ENCODE results near the gene CPNE1.
A peak's percentile ranks its signal among the peaks of the same experiment; 100 is the strongest.

Gene CPNE1

DNA sequence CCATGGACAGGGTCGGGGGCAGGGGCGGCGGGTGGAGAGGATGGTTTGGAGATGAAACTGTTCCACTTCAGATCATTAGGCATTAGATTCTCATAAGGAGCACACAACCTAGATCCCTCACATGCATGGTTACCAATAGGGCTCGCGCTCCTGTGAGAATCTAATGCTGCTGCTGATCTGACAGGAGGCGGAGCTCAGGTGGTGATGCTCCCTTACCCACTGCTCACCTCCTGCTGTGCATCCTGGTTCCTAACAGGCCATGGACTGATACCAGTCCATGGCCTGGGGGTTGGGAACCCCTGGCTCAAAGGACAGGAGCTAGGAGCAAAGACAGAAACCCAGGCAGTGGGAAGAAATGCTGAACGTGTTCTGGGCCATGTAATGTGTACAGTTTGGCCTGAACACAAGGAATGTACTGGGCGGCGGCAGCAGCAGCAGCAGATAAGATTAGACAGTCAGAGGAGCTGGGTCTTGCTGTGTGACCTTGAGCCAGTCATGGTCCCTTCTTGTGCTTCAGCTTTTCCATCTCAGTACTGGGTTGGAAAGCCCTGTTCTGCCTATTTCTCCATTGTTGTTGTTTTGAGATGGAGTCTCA is 53.8 kb downstream of the CPNE1 start:
- H3K27ac Mint-ChIP-seq = no peak overlapping the region
- no peaks in the 10 kb centered on the region for H3K27me3 Mint-ChIP-seq
- DNase-seq = no peak
- no peak overlapping the region for H3K4me3 Mint-ChIP-seq
- no peaks in the 10 kb centered on the region for H3K36me3 Mint-ChIP-seq (ENCODE audit: low read depth)
- peaks cover 10% of the 10 kb centered on the region for H3K4me1 Mint-ChIP-seq (ENCODE audit: low read depth)
- no peaks in the 10 kb centered on the region for H3K9me3 Mint-ChIP-seq

DNA sequence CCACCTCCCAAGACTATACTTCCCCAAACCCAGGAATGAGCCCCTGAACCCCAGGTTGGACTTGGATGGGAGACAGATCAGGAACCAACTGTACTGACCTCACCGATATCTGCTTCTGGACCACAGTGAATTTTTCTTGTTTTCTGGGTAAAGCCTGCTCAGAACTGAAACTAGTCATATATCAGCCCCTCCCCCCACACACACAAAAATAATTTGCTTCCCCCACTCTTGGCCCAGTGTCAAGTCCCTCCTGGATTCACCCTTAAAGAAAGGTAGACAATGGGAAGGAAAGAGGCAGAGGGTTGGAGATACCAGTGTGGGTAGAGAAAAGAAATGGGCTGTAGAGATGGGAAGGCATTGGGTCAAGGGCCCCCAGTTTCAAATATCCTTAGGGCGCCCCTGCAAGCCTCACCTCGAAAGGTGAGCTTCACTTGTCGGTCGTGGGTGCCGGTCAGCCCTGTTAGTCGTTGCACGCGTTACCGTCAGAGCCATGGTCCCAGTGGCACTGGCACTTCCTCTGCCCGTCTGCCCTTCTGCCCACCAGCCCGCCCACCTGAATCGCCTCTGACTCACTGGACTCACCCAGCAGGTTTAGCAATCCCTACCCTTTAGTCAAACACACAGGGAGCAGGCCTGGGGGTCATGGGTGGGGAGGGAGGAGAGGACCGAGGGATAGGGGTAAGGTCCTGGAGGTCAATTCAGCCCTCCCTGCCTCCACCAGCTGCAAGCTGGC is 57.5 kb downstream of the CPNE1 start:
- Mint-ChIP-seq H3K9me3 (no peaks in the 10 kb centered on the region), H3K4me3 (no peak overlapping the region), H3K27ac (no peak overlapping the region), H3K27me3 (peaks cover 14% of the 10 kb centered on the region), H3K36me3 (ENCODE audit: low read depth) (no peaks in the 10 kb centered on the region), H3K4me1 (ENCODE audit: low read depth) (peaks cover 3% of the 10 kb centered on the region)
- no peak for DNase-seq

DNA sequence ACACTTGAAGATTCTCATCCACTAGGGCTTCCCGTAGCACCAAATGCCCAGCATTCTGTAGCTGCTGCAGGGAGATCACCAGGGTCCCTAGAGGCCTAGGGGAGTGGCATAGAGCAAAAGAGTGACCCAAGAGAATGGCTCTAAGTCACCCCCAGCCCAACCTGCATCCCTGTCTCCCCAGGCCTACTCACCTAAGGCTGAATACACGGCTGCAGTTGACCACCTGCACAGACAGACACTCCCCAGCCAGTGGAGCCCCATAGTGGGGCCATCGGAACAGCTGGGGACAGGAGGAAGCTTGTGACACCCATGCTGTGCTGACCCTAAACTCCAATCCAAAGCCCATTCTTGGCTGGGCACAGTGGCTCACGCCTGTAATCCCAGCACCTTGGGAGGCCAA is 58.6 kb downstream of the CPNE1 start:
- Mint-ChIP-seq H3K4me1 (ENCODE audit: low read depth) (peaks cover 8% of the 10 kb centered on the region), H3K36me3 (ENCODE audit: low read depth) (no peaks in the 10 kb centered on the region), H3K27me3 (peaks cover 20% of the 10 kb centered on the region), H3K4me3 (no peak overlapping the region), H3K9me3 (no peaks in the 10 kb centered on the region), H3K27ac (no peak overlapping the region)
- no peak for DNase-seq

DNA sequence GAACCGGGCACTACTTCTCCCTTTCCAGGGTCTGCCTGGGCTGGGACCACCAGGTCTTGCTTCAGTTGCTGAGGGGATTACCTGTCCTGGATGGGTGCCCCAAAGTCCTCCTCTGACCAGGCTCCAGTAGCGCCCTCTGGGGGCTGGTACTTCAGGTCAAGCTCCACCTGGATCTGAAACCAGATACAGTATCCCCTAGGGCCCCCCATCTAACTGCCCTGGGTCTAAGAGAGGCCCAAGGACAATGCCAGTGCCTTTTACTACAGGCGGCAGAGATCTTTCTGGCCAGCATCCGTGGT is 60.3 kb downstream of the CPNE1 start:
- Mint-ChIP-seq H3K9me3 (no peaks in the 10 kb centered on the region), H3K36me3 (ENCODE audit: low read depth) (no peaks in the 10 kb centered on the region), H3K4me1 (ENCODE audit: low read depth) (peaks cover 12% of the 10 kb centered on the region), H3K4me3 (no peak overlapping the region), H3K27me3 (peaks cover 38% of the 10 kb centered on the region), H3K27ac (no peak overlapping the region)
- DNase-seq = no peak

DNA sequence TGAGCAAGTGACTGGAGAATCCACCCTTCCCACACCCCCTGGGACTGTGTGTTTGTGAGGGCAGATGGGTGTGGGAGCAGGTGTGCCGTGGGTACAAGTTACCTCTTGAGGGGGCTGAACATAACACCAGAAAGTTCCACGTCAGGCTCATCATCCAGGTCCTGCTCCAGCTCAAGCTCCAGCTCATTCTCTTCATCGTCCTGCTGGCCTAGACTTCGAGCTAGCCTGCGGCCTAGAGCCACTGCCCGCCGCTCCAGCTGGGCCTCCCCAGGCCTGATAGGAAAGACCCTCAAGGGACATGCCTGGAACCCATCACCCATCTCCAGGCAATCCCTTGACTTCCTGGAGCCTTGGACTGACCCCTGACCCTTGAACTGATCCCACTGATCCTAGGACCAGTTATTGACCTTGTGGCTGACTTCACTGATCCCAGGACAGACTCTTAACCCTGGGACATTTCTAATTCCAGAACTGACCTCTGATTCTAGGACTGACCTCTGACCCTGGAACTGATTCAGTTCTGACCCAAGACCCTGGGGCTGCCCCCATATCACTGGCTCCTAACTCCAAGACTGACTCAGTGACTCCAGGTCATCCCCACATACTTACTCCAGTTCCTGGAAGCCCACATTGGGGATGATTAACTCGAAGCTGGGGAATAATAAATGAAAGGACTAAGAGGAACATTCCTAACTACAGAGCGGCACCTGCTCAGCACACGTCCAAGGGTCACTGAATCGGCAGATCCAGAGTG is 60.8 kb downstream of the CPNE1 start:
- peaks cover 12% of the 10 kb centered on the region for H3K4me1 Mint-ChIP-seq (ENCODE audit: low read depth)
- no peak overlapping the region for H3K4me3 Mint-ChIP-seq
- no peak overlapping the region for H3K27ac Mint-ChIP-seq
- peaks cover 41% of the 10 kb centered on the region for H3K27me3 Mint-ChIP-seq
- H3K9me3 Mint-ChIP-seq = no peaks in the 10 kb centered on the region
- no peak for DNase-seq
- H3K36me3 Mint-ChIP-seq (ENCODE audit: low read depth) = no peaks in the 10 kb centered on the region

DNA sequence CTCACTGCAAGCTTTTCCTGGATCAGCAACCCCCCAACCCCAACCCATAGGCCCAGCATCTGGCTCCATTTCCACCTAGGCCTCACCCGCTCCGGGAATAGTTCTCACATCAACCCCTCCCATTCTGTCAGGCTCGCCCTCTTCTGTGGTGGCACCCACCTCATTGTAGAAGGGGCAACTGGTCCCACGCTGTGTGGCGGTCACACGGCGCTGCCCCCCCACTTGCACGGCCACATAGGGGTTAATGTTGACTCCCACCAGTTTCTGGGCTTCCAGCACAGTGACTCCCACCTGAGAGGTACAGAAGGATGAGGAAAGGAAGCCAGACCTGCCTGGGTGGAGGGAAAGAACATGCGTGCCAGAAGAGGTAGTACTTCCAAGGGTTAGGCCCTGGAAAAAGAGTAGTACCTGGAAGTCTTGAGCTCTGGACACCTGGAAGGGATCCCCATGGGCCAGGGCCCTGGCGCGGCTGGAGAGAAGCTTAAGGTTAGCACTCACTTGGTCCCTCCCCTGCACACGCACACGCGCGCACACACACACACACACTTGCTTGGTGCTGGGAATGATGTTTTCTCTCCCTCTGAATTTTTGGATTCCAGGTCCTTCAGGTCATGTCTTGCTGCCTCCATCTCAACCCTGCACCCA is 61.7 kb downstream of the CPNE1 start:
- DNase-seq = no peak
- H3K36me3 Mint-ChIP-seq (ENCODE audit: low read depth) = no peaks in the 10 kb centered on the region
- no peak overlapping the region for H3K27ac Mint-ChIP-seq
- no peak overlapping the region for H3K4me3 Mint-ChIP-seq
- H3K27me3 Mint-ChIP-seq = peaks cover 44% of the 10 kb centered on the region
- no peaks in the 10 kb centered on the region for H3K9me3 Mint-ChIP-seq
- H3K4me1 Mint-ChIP-seq (ENCODE audit: low read depth) = peaks cover 12% of the 10 kb centered on the region

DNA sequence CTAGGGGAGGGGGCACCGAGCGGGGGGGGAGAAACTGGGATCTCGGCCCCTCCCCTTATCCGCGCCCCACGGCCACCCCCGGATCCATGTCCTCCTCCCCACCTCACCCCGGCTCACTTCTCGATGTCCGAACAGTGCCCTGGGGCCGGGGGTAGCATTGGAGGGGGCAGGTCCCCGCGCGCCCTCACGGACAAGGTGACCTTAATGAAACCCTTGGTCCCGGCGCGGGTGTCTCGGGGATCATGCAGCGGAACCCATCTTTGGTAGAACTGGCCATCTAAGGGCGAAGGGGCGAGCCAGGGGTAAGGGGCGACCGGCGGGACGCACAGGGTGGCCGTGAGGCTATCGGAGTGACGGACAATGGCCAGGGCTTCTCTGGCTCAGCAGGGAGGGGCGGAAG is 62.7 kb downstream of the CPNE1 start:
- peak overlapping the region; percentile 26 for H3K4me3 Mint-ChIP-seq
- no peak for DNase-seq
- H3K27me3 Mint-ChIP-seq = peaks cover 44% of the 10 kb centered on the region
- H3K4me1 Mint-ChIP-seq (ENCODE audit: low read depth) = peaks cover 11% of the 10 kb centered on the region
- no peak overlapping the region for H3K27ac Mint-ChIP-seq
- H3K36me3 Mint-ChIP-seq (ENCODE audit: low read depth) = no peaks in the 10 kb centered on the region
- H3K9me3 Mint-ChIP-seq = no peaks in the 10 kb centered on the region

DNA sequence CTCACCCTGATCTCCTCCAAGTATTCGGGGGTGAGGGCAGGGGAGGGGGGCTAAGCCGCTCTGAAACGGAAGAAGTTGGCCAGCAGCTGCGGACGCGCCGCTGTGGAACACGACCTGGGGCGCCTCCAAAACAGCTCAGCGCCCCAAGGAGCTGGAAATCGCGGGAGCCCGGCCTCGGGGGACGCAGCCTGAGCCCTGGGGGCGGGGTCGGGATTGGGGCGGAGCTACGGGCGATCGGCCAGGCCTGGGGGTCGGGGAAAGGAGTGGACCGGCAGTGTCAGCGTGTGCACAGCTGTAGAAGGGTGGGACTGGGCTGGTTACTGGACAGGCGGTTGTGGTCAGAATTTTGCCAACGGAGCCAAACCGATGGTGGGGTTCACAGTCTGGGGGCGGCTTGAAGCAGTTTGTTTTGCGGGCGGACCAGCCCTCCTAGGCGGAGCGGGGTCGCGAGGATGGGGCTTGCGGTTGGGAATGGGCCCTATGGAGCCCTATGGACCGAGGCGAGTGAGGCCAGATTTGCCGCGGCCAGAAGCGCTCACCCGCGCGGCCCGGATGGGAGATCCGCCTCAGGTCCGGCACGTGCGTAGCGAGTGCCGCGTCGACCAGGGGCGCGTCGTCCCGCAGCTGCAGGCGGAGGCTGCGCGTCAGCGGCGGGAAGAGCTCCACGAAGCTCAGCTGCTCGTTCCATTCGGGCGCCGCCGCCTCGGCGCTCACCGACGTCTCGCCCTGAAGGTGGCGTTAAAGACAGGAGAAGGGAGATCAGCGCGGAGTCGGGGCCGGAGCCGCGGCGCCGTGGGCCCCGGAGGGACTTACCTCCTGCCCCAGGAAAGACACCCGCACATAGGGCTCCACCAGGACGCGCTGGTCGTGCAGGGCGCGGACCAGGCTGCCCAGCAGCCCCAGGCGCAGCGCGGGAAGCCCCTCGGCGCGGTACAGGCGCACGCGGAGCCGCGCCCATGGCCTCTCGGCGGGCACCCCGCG is 63.4 kb downstream of the CPNE1 start:
- peak overlapping the region; percentile 69 for H3K4me3 Mint-ChIP-seq
- no peaks in the 10 kb centered on the region for H3K9me3 Mint-ChIP-seq
- DNase-seq = peak; percentile 85
- peak overlapping the region; percentile 20 for H3K27ac Mint-ChIP-seq
- peaks cover 44% of the 10 kb centered on the region for H3K27me3 Mint-ChIP-seq
- peaks cover 8% of the 10 kb centered on the region for H3K4me1 Mint-ChIP-seq (ENCODE audit: low read depth)
- H3K36me3 Mint-ChIP-seq (ENCODE audit: low read depth) = no peaks in the 10 kb centered on the region

DNA sequence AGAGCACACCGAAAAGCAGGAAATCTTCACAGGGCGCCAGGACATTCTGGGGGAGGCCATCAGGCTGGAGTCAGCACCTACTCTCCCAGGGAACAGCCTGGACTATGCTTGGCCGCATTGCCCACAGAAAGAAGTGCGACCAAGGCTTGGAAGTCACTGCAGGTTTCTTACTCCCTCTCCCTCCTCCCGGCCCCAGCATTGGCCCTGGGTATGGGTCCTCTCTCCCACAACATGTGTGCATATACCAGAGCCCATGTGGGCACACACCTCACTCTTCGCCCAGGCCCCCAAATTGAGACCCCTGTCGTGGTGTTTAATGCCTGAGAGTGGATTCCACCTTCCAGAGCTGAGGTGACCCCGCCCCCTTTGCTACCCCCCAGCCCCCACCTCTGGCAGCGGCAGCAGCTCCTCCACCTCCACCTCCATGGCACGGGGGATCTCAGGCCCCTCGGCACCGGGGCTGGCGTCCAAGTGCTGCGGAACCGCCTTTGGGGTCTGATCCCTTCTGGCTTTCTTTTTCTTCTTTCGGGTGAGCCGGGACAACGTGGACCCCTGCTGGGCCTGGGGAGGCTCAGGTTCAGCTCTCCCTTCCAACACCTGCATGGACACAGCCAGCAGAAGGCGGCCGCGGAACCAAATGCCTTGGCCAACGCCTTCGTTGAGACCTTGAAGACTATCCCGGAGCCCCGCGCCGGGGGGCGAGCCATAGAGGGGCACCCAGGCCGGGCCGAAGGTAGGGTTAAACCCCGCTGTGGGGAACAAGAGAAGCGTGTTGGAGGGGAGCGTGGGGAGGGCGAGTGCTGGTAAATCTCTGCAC is 64.3 kb downstream of the CPNE1 start:
- H3K4me3 Mint-ChIP-seq = peak overlapping the region; percentile 69
- no peak overlapping the region for H3K27ac Mint-ChIP-seq
- H3K27me3 Mint-ChIP-seq = peaks cover 44% of the 10 kb centered on the region
- H3K4me1 Mint-ChIP-seq (ENCODE audit: low read depth) = peaks cover 8% of the 10 kb centered on the region
- no peak for DNase-seq
- no peaks in the 10 kb centered on the region for H3K9me3 Mint-ChIP-seq
- no peaks in the 10 kb centered on the region for H3K36me3 Mint-ChIP-seq (ENCODE audit: low read depth)

DNA sequence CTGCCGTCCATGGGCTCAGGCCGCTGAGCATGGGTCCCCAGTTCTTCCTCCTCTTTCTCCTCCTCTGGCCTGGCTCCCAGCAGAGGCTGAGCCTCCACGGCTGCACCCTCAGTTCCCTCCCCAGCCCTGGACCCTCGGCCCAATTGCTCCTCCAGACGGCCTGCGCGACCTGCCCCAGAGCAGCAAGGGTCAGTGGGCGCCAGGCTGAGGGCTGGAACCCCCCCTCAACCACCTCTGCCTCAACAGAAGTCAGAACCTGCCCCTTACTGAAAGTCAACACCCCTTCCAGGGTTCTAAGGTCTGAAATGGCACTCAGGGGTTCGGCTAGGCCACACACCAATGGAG is 65.0 kb downstream of the CPNE1 start:
- Mint-ChIP-seq H3K27me3 (peaks cover 44% of the 10 kb centered on the region), H3K4me1 (ENCODE audit: low read depth) (peaks cover 8% of the 10 kb centered on the region)

DNA sequence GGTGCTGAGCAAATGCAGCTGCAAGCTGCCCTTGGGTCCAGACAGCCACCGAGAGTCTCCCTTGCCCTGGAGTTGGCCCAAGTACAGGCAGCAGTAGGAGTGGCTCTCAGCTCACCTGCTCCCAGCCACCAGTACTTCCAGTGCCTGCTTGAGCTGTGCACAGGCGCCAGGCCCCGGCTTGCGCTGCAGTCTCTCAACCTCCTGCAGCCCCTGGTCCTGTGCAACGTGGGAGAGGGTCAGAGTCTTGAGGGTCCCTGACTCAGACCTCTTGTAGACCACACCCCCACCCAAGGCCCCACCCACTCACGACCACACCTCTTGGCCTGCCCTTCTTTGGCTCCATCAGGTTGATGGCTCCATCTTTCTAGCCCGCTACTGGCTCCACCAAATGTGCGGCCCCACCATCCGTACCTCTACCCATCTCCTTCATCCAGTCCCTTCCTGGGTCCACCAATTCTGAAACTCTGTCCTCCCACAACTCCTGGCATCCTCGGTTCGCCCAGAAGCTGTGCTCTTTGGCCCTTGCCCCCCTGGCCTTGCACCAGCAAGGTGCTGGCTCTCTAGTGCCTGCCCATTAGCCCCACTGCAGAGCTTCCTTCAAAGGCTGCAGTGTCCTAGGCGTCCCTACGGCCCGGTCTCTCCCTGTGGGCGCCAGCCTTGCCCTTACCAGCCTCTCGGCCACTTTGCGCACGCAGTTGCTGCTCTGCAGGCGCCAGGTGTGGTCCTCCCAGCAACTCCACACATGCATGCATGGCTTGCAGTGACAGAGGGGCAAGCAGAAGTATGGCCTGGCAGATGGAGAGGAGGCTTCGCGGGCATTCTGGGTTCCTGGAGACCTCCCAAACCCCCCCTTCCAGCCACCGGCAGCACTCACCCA is 65.6 kb downstream of the CPNE1 start:
- peaks cover 44% of the 10 kb centered on the region for H3K27me3 Mint-ChIP-seq
- no peak for DNase-seq
- H3K9me3 Mint-ChIP-seq = no peaks in the 10 kb centered on the region
- H3K4me1 Mint-ChIP-seq (ENCODE audit: low read depth) = peaks cover 8% of the 10 kb centered on the region
- no peak overlapping the region for H3K4me3 Mint-ChIP-seq
- H3K36me3 Mint-ChIP-seq (ENCODE audit: low read depth) = no peaks in the 10 kb centered on the region
- H3K27ac Mint-ChIP-seq = no peak overlapping the region

More for the DNA sequence above, 65.0 kb downstream of the CPNE1 start:
- Mint-ChIP-seq H3K27ac (no peak overlapping the region), H3K9me3 (no peaks in the 10 kb centered on the region), H3K36me3 (ENCODE audit: low read depth) (no peaks in the 10 kb centered on the region), H3K4me3 (no peak overlapping the region)
- no peak for DNase-seq

DNA sequence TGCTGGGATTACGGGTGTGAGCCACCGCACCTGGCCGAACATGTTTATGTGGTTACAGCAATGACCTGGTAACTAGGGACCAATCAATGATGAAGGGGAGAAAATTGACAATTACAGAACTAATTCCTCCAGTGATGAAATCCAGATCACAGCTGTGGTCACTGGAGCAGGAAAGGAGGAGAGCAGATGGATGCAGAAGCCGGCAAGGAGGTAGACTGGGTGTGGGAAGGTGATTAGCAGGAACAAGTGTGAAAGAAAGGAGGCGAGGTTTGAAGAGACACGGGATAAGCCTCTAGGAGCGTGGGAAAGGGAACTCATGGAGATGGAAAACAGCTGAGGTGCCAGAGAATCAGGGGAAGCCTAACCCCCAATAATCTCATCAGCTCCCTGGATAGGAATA is 66.2 kb downstream of the CPNE1 start:
- H3K27me3 Mint-ChIP-seq = peaks cover 42% of the 10 kb centered on the region
- no peak overlapping the region for H3K27ac Mint-ChIP-seq
- no peaks in the 10 kb centered on the region for H3K9me3 Mint-ChIP-seq
- no peak overlapping the region for H3K4me3 Mint-ChIP-seq
- H3K4me1 Mint-ChIP-seq (ENCODE audit: low read depth) = peaks cover 8% of the 10 kb centered on the region
- no peaks in the 10 kb centered on the region for H3K36me3 Mint-ChIP-seq (ENCODE audit: low read depth)
- no peak for DNase-seq

DNA sequence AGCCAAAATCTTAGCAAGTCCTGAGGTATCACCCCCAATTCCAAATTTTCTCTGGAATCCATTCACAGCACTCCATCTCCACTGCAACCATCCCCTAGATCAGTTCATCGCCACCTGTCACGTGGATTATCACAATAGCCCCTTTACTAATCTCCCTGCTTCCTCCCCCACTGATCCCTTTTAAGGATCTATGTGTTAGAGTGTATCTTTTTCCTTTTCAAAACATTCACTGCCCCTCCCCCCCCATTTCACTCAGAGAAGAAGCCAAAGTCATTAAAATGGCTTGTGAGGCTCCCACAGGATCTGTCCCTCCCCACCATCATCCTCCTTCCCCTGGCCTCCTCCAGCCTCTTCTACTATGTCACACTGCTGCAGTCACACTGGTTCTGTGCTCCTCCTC is 67.5 kb downstream of the CPNE1 start:
- peaks cover 30% of the 10 kb centered on the region for H3K27me3 Mint-ChIP-seq

More for the DNA sequence above, 67.5 kb downstream of the CPNE1 start:
- Mint-ChIP-seq H3K36me3 (ENCODE audit: low read depth) (no peaks in the 10 kb centered on the region), H3K4me1 (ENCODE audit: low read depth) (peaks cover 8% of the 10 kb centered on the region), H3K27ac (no peak overlapping the region), H3K9me3 (no peaks in the 10 kb centered on the region), H3K4me3 (no peak overlapping the region)
- no peak for DNase-seq

Measured in activated T-cell treated with anti-CD3 and anti-CD28 coated beads, Interleukin-2, amount 50 U/mL, for 24 hours (primary cell).